Activated B cell treated with CpG ODN at 0.5 μM for 24 hours (primary cell): ENCODE results near the gene CRMP1. TPM values are rescaled to one million over a fixed set of nuclear protein-coding genes. Genes with fewer than 3 reads are reported as not detected.

Experiments
- ATAC-seq: fragments of 200-7000 bp; cut with Tn5 transposase; one replicate; pipeline ENCODE4 v1.10.0; 2021; ENCODE audit warnings: low read depth, mild to moderate bottlenecking, moderate library complexity
- CTCF ChIA-PET: fragments of 350-600 bp; sonication (Branson Sonifier 250); formaldehyde crosslinking; loops from one replicate; lab custom pipeline; 2021; ENCODE audit warnings: antibody characterized with exemption; lab: Charles Lee
- POLR2A ChIA-PET: fragments of 350-600 bp; sonication (Branson Sonifier 250); formaldehyde crosslinking; loops from one replicate; lab custom pipeline; 2021; ENCODE audit warnings: antibody characterized with exemption; lab: Charles Lee
- DNase-seq: peaks from one replicate; pipeline ENCODE4 v3.0.0; 2022
- H3K27ac Mint-ChIP-seq: one replicate; pipeline ENCODE4 v1.8.0; 2020; ENCODE audit warnings: mixed read lengths
- H3K27me3 Mint-ChIP-seq: one replicate; pipeline ENCODE4 v1.8.0; 2021; ENCODE audit warnings: mixed read lengths
- H3K36me3 Mint-ChIP-seq: one replicate; pipeline ENCODE4 v1.8.0; 2021; ENCODE audit warnings: low read depth, mixed read lengths
- H3K4me1 Mint-ChIP-seq: one replicate; pipeline ENCODE4 v1.8.0; 2021; ENCODE audit warnings: mixed read lengths
- H3K4me3 Mint-ChIP-seq: one replicate; pipeline ENCODE4 v1.8.0; 2020; ENCODE audit warnings: mild to moderate bottlenecking, mixed read lengths
- H3K9me3 Mint-ChIP-seq: one replicate; pipeline ENCODE4 v1.8.0; 2020; ENCODE audit warnings: mixed read lengths
- intact Hi-C: fragments of 100-400 bp; cut with micrococcal nuclease; formaldehyde crosslinking; loops from one replicate; pipeline ENCODE4 v1.15.1; 2024
- total RNA-seq: library from RNA; stranded (reverse); gene quantifications from 2 replicates; pipeline ENCODE4 v1.2.3, GENCODE V29; 2022
- TF ChIP-seq, protein P1 (sequence below): fragments of 200-600 bp; IDR thresholded peaks from one replicate; pipeline ENCODE4 v1.8.0; 2022; ENCODE audit warnings: antibody characterized with exemption, mild to moderate bottlenecking

The CRMP1 gene
- total RNA-seq = 0.09 TPM in 1 of 2 replicates, not detected in the other

DNA sequence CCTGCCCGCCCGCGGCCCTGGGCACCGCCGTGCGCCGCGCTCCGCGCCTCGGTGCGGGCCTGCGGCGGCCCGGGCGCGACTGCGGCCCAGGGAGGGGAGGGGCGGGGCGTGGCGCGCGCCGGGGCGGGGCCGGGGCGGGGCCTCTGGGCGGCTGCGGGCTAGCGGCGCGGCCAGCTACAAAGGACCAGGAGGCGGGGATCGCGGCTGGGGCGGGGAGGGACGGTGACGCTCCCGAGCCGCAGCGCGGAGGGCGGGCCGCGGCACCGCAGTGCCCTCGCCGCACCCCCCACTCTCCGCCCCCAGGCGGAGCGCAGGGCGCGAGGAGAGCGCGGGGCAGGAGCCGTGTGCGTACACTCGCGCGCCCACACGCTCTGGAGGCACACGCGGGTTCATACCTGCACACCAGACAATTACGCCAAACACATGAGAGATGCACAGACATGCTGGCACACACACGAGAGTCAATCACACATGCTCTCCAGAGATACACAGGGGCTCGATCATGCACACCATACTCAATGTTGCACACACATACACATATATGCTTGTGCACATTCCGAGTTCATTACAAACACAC is at the start of gene CRMP1:
Gene CRMP1 (minus strand): TSS at position 83 of the 577 bp plus-strand sequence. CDS start 117 bp downstream, outside the sequence.
- DNase-seq (no peak), ATAC-seq (no peak)
- H3K4me3 Mint-ChIP-seq = no peak within 1 kb of the TSS
- no peak within 1 kb of the TSS for H3K27ac Mint-ChIP-seq
- TF ChIP-seq, protein P1, sequence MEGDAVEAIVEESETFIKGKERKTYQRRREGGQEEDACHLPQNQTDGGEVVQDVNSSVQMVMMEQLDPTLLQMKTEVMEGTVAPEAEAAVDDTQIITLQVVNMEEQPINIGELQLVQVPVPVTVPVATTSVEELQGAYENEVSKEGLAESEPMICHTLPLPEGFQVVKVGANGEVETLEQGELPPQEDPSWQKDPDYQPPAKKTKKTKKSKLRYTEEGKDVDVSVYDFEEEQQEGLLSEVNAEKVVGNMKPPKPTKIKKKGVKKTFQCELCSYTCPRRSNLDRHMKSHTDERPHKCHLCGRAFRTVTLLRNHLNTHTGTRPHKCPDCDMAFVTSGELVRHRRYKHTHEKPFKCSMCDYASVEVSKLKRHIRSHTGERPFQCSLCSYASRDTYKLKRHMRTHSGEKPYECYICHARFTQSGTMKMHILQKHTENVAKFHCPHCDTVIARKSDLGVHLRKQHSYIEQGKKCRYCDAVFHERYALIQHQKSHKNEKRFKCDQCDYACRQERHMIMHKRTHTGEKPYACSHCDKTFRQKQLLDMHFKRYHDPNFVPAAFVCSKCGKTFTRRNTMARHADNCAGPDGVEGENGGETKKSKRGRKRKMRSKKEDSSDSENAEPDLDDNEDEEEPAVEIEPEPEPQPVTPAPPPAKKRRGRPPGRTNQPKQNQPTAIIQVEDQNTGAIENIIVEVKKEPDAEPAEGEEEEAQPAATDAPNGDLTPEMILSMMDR = no peak
- peaks cover 9% of the 10 kb centered on the region for H3K4me1 Mint-ChIP-seq
- H3K9me3 Mint-ChIP-seq = peaks cover 7% of the 10 kb centered on the region
- H3K27me3 Mint-ChIP-seq = peaks cover 45% of the 10 kb centered on the region
- no peaks in the 10 kb centered on the region for H3K36me3 Mint-ChIP-seq
- CTCF ChIA-PET = no interaction called here
- intact Hi-C loops = no loop called here
- POLR2A ChIA-PET = no interaction called here

DNA sequence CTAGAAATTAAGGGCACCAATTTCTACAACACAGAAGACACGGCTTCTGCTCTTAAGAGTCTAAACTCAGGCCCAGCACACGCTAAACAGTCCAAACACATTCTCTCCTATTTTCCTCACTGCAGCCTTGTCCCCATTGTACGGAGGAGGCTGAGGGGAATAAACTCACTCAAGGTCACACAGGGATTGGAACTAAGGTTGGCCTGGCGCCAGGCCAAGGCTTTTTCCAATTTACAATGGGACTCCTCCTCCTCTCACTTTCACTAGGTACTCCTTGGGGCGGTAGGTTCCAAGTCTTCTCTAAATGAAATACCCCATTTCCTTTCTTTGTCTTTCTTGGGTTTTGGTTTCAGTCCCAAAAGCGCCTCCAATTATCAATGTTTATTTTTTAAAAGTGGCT is 48.7 kb upstream of the CRMP1 start:
- intact Hi-C loops = no loop called here
- Mint-ChIP-seq H3K27ac (no peak overlapping the region), H3K4me1 (no peaks in the 10 kb centered on the region), H3K4me3 (no peak overlapping the region), H3K36me3 (no peaks in the 10 kb centered on the region), H3K9me3 (peaks cover 4% of the 10 kb centered on the region), H3K27me3 (no peaks in the 10 kb centered on the region)
- ChIA-PET CTCF (interaction anchor here (1.2 kb wide), 1 partner anchor 10 kb away, joined by 3 read pairs; no protein-coding TSS in a partner anchor), POLR2A (no interaction called here)
- ATAC-seq = no peak
- TF ChIP-seq, protein P1 = no peak
- DNase-seq = no peak

DNA sequence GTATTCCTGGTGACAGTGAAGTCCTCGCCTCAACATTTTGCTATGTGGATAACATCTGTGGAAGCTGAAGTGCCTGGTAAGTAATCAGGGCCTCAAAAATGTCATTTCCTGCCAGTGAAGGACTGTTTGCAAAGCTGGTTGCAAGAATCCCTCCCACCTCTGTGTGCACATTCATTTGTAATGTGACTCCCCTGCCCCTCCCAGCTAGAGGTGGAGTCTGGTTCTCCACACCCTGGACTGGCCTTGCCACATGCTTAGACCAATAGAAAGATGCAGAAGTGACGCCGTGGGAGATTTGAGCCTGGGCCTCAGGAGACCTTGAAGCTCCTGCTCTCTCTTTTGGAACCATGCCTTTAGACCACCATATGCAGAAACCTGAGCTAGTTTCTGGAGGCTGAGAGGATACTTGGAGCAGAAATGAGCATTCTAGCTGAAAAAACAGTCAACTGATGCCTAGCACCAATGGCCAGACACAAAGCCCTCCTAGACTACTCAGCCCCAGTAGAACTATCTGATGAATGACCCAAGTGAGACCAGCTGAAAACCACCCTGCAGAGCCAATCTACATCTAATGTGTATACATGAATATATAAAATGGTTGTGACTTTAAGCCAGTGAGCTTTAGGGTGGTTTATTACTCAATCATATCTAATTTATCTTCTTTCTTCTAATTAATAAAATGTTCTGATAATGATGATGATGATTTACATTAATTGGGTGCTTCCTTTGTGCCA is 47.8 kb upstream of the CRMP1 start:
- no peaks in the 10 kb centered on the region for H3K9me3 Mint-ChIP-seq
- no peak for DNase-seq
- POLR2A ChIA-PET = no interaction called here
- ATAC-seq = no peak
- no peak overlapping the region for H3K4me3 Mint-ChIP-seq
- intact Hi-C loops = no loop called here
- TF ChIP-seq, protein P1 = no peak
- no peaks in the 10 kb centered on the region for H3K4me1 Mint-ChIP-seq
- CTCF ChIA-PET = no interaction called here
- H3K27ac Mint-ChIP-seq = no peak overlapping the region
- H3K27me3 Mint-ChIP-seq = no peaks in the 10 kb centered on the region
- H3K36me3 Mint-ChIP-seq = no peaks in the 10 kb centered on the region

DNA sequence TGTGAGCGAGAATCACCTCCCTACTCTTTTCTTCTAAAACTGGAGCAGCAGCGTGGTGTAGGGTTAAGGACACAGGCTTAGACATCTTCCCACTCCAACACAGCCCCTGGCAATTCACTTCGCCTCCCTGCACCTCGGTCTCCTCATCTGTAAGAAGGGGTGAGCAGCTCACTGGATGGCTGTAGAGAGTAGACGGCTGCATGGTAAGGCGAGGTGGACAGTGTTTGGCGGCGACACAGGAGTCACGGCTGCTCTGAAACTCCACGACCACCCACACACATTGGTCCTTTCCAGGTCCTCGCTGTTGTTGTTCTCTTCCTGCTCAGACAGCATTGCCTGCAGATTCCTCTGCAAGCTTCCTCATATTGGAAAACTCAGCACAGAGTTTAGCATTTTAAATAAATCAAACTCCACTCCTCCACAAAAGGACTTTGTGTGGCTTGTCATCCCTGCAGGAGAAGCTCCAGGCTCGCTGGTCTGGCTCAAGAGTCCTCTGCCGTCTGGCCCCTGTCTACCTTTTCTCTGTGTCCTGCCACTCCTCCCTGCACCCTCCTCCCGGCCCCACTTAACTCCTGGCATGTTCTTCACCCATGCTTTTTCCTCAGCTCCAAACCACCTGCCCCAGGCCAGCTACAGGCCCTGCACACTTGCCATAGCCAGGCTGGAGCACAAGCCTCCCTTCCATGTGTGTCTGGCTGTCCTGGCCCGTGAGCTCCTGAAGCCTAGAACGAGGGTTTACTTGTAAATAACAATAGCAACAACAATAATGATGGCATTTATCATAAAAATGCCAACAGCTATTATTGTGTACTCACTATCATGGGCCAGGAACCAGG is 41.3 kb upstream of the CRMP1 start:
- ATAC-seq = no peak
- TF ChIP-seq, protein P1 = no peak
- Mint-ChIP-seq H3K27ac (no peak overlapping the region), H3K9me3 (no peaks in the 10 kb centered on the region), H3K36me3 (no peaks in the 10 kb centered on the region), H3K4me3 (no peak overlapping the region), H3K4me1 (no peaks in the 10 kb centered on the region), H3K27me3 (peaks cover 10% of the 10 kb centered on the region)
- intact Hi-C loops = no loop called here
- DNase-seq = no peak
- ChIA-PET CTCF (no interaction called here), POLR2A (no interaction called here)

DNA sequence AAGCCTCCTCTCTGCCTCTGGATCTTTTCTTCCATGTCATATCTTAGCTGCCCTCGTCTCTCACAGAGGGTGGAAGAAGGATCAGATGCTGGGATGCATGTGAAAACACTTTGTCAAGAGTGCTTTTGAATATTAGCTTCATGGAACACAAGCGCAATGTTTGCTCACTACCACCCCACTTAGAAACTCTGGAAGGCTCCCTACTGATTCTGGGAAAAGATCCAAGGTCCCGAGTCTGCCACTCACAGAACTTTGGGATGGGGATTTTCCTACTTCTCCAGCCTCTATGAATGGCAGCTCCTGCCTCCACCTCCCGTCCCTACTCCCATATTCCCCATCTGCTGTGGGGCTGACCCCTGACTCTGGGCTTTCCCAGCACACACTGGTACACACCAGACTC is 40.2 kb upstream of the CRMP1 start:
- no peak for ATAC-seq
- no peaks in the 10 kb centered on the region for H3K9me3 Mint-ChIP-seq
- H3K4me3 Mint-ChIP-seq = no peak overlapping the region
- ChIA-PET POLR2A (no interaction called here), CTCF (no interaction called here)
- H3K4me1 Mint-ChIP-seq = no peaks in the 10 kb centered on the region
- H3K36me3 Mint-ChIP-seq = no peaks in the 10 kb centered on the region
- no peak for DNase-seq
- TF ChIP-seq, protein P1 = no peak
- intact Hi-C loops = no loop called here
- H3K27me3 Mint-ChIP-seq = peaks cover 10% of the 10 kb centered on the region
- H3K27ac Mint-ChIP-seq = no peak overlapping the region
